NCI-H345 (cell line): ENCODE data around the gene SH3GL3.

Source experiments
- DNase-seq: peaks from one replicate; lab custom pipeline; 2025; lab: John Stamatoyannopoulos, UW

Gene SH3GL3, protein sequence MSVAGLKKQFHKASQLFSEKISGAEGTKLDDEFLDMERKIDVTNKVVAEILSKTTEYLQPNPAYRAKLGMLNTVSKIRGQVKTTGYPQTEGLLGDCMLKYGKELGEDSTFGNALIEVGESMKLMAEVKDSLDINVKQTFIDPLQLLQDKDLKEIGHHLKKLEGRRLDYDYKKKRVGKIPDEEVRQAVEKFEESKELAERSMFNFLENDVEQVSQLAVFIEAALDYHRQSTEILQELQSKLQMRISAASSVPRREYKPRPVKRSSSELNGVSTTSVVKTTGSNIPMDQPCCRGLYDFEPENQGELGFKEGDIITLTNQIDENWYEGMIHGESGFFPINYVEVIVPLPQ

DNA sequence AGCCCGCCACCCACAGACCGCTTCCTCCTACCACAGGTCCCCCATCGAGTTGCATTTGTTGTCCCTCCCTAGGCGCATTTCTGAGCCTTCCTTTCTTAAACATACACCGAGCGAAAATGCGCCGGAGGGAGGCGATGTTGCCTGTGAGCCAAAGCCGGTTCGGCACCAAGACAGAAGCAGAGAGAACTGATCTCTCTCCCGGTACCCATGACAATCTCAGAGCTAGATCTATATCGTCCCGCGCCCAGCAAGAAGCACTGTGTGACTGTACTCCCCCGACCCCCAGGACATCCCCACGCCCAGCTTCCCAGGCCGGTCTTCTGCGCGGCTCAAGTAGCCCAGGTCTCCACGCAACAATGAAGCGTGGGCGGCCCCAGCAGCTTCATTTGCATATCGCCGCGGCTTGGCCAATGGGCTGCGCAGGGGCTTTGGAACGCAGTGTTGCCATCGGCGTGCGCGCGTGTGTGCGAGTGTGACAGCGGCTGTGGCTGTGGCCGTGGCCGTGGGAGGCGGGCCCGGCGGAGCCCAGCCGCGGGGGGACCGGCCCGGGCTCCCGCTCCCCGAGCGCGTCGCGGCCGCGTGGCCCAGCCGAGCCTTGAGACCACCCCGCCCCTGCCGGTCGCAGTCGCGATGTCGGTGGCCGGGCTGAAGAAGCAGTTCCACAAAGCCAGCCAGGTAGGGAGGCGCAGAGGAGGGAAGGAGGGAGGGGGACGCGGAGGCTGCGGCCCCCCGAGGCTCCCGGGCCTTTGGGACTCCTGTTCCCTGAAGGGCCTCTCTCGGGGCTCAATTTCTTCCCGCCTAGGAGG lies at the start of gene SH3GL3:
Gene SH3GL3 (plus strand): TSS at position 438 of the 806 bp plus-strand sequence. CDS start 193 bp downstream, at position 631.
- DNase-seq, result no peak

DNA sequence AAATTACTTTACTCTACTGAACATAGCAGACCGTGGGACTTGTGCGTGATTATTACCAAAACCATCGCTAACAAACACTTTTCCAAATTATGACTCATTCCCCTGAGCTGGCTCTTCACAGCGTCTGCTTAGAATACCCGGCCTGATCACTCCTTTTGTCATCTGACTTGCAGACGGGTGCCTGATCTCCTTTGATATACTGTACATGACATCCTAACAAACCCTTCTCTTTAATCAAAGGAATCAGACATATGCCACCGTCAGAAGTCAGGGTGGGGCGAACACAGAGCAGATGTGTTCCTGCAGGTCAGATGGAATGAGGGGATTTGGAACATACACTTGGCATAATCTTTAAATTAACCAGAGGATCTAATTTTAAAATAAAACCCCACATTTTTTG lies 48.5 kb upstream of the SH3GL3 start:
- DNase-seq, result no peak

DNA sequence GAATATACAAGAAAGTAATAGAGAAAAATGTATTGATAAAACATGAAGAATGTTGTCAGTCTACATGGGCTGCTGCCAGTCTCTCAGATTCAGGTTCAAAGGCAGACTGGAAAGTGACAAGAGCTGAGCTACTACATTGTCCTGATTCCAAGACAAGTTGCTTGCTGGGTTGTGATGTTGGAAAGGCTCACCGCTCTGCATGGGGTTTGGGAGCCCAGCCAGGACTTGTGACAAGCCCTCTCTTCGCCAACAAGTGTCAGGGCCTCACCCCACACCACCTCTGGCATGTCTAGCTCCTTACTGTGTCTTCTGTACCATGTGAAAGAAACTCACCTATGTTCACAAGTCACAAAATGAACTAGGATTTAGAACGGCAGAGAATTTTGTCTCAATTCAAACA lies 43.0 kb upstream of the SH3GL3 start:
- no peak for DNase-seq

DNA sequence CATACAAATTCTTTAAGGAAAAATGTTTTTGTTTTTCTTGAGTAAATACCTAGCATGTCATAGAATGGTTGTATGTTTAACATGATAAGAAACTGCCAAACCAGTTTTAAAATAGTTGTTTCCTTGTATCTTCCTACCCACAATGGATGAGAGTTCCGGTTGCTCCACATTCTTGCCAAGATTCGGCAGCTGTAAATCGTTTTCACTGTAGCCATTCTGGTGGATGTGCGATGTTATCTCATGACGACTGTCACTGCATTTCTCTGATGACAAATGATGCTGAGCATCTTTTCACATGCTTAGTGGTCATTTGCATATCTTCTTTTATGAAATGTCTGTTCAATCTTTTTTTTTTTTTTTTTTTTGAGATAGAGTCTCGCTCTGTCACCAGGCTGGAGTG lies 36.6 kb upstream of the SH3GL3 start:
- DNase-seq, result no peak

DNA sequence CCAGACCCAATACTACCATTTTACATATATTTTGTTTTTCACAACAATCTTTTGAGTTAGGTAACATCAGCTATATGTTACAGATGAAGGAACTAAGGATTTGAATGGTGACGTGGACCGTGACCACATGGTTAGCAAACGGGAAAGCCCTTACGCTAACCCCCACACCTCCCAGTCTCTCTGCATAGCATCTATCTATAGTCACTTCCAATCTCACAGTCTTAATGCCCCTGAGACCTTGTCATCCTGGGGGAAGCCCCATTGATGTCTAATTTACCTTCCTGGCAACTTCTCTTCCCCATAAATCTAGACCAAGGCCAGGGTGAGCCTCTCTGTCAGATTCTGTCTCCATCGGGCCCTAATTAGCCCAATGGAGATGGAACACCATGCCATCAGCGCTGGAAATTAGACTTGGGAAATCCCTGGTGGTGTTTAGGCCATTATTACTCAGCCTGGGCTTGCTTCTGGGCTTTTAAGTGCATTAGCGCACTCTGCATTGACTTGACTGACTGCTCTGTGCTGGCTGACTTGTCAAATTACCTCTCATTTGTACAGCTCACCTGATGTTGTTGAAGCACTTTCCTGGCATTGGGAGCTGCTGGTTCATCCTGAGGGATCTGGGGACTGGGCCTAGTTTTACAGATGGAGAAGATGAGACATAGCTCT lies 34.0 kb upstream of the SH3GL3 start:
- DNase-seq, result no peak

DNA sequence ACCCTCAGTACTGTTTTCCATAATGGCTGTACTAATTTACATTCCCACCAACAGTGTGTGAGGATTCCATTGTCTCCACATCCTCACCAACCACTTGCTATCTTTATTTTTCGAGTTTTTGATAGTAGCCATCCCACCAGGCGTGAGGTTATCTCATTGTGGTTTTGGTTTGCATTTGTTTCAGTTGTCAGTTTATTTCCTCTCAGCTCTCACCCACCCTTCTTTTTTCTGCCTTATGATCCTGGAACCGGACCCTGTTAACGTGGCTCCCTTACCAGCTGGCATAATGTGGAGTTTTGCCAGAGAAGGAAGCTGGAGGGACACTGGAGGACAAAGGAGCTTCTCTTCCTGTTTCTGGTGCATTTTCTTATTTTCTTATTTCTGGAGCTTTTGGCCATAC lies 25.1 kb upstream of the SH3GL3 start:
- DNase-seq, result no peak

DNA sequence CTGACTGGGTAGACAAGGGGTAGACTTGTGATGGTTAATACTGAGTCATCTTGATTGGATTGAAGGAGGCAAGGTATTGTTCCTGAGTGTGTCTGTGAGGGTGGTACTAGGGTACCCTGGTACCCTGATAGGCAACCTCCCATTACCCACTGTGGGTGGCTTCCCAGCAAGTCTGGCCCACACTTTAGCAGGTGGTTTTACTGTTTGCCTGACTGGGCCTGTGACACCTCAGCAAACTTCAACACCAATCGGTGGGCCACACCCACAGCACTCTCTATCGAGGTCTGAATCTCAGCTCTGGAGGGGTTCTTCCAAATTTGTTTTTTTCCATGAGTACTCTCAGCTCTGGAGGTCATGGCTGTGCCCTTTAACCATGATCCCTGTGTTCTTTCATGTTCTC lies 24.6 kb upstream of the SH3GL3 start:
- DNase-seq, result no peak

DNA sequence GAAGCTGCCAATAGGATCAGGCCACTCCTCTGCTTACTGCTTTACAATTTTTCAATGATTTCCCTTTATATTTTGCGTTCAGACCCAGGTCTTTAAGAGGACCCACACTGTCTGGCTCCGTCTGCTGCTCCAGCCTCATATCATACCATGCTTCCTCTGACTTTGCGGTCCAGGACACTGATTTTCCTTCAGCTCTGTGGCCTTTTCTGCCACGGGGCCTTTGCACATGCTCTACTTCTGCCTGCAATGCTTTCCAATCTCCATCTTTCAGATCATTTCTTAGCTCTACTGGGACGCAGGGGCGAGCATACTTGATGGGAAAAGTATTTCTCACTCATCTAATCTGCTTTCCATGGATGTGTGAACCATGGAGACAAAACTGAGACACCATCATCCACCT lies 23.0 kb upstream of the SH3GL3 start:
- no peak for DNase-seq

DNA sequence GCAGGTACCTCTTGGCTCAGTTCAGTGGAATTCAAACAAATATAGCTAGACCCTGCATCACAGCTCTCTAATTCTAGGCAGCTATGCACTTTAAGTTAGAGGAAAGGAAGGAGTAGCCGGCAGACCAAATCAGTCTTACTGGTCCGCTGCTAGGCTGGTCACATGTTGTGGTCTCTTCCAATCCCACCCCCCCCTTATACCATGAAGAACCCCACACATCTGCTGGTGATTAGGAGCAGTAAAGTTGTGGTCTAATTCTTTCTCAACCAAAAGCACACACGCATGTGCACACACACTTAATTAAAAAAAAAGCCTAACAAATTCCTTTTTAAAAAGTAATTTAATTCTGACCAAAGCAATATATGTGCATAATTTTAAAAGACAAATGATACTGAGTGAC lies 16.7 kb upstream of the SH3GL3 start:
- no peak for DNase-seq

DNA sequence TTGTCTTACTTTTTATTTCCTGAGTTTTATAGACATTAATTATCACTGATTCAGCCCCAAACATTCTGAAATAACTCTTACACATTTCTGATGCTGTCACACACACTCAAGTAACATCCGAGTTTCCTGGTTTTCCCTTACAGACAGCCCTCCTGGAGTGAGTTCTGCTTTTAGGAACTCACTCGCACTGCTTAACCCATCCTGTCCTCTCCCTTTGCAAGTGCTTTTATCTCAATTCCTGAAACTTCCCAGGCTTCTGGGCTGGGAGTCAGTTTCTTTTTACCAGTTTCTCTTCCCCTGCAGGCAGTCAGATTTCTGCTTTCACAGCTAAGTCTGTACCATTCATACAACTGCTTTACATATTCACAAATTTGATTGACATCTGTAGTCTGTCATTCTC lies 15.6 kb upstream of the SH3GL3 start:
- no peak for DNase-seq

DNA sequence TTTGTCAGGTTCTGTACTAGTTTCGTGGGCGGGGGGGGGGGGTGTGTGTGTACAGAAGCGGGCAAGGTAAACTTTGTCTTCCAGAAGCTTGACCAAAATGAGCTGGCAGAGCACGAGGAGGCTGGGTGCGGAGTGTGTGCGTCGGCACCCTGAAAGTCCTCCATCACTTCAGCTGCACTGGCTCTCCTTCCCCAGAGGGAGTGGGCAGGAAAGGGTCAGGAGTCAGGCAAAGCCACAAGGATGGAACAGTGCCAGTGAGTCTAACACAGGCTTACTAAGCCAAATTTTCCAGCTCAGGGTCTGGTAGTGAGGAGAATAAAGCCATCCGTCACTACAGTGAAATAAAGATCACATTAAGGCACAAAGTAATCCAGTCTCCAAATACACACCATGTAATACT lies 11.9 kb upstream of the SH3GL3 start:
- no peak for DNase-seq

DNA sequence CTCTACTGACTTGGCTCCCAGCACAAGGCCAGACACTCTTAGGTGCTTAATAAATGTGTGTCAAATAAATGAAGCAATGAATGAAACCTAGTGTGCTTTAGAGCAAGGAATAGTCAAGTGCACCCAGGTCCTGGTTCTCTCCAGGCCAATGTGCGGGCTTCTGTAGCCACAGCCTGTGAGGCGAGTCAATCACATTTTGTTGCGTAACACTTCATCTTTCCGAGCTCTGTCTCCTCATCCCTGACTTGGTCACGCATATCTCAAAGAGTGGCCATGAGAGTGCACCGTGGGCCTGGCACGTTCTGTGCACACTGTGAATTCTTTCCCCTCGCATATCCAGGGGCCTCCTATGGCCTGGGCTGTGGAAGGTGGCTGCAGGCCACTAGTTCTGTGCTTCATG lies 11.4 kb upstream of the SH3GL3 start:
- no peak for DNase-seq

DNA sequence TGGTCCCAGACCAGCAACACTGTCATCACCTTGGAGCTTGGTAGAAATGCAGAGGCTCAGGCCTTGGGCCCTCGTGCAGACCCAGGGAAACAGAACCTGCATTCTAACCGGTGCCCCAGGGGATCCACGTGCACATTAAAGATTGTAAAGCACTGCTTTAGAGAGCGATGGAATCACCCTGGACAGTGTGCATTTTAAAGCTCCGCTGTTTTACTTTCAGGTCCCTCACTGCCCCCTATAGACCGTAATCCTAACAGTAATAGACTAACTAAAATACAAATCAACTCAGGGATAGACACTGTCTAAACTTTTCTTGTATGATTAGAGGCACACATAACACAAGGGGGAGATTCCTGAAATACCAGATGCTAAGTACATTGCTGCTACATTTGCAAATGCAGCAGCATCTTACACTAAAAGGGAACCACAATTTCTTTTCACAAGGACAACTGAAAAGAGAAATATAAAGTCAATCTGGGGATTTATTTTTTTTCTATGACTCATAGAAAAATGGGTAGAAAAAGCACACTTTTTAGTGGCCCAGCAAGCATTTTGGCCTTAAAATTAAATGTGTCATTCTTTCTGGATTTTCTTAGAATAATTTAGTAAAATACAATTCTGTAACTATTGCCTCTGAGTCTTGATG lies 10.5 kb upstream of the SH3GL3 start:
- no peak for DNase-seq

DNA sequence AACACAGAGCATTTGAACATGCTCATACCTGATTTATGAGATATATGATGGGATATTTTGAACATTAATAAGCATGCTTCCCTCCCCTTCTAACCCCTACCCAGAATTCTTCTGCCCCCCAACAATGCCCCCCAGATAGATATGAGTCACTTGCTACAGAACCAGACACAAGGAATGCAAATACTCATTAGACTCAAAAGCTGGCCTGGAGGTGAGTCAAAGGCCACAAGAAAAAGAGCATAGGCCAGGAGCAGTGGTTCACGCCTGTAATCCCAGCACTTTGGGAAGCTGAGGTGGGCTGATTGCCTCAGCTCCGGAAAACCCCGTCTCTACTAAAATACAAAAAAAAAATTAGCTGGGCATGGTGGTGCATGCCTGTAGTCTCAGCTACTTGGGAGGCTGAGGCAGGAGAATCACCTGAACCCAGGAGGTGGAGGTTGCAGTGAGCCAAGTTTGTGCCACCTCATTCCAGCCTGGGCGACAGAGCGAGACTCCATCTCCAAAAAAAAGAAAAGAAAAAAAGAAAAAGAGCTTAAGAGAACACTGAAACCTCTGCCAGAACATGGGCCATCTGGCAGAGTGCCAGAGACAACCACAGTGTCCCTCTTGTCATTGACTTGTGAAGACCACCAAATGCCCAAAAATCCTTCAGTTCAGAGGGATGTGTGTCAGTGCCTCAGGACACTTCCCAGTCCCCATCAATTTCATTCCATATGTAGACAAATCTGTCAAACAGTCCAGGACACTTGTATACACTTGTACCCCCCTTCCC lies 3.9 kb upstream of the SH3GL3 start:
- no peak for DNase-seq

DNA sequence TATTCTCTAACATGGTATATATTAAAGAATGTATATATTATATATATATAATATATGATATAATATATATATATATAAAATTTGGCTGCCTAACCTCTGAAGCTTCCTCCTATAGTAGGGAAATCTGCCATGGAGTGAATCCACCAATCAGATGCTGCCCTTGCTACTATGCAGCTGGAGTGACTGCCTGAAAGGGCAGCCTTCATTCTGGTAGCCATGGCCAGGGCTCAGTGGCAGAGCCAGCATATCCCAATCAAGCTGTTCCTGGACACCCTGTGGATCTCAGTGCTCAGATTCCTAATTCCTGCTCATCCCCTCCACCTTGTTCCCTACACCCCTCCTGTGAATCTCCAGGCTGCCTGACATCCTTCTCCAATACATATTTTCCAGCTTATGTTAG lies 2.2 kb upstream of the SH3GL3 start:
- no peak for DNase-seq

DNA sequence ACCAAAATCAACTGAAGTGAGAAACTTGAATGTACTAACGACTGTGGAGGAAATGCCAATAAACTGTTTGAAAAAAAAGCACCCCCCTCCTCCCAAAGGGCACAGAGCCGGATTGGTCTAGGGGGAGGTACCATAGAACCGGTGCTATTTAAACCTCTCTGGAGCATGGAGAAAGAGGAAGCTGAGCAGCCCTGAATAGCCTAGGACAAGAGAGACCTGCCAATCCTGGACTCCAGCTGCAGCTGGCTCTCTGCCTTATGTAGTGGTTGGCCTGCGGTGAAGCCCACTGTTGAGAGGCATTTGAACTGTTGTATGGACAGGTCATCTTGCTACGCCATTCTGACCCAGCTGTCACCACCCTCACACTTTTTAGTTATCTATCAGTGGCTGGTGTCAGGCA lies 1.5 kb upstream of the SH3GL3 start:
- no peak for DNase-seq

DNA sequence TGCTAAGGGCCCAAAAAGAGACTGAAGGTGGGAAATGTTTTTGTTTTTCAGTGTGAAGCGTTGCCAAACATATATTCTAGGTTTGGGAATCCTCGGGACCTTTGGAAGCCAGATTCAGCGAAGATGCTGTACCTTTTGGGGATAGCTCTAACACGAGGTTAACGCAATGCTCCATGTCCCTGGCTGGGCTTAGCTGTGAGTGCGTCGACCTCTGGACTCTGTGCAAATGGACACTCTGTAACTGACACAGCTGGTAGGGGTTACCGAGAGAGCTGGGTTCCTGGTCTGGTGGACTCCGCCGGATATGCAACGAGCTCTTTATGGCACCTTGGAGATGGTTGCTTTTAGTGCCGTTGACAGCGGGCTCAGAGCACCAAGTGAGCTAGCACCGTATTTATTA lies 724 bp upstream of the SH3GL3 start:
- no peak for DNase-seq

DNA sequence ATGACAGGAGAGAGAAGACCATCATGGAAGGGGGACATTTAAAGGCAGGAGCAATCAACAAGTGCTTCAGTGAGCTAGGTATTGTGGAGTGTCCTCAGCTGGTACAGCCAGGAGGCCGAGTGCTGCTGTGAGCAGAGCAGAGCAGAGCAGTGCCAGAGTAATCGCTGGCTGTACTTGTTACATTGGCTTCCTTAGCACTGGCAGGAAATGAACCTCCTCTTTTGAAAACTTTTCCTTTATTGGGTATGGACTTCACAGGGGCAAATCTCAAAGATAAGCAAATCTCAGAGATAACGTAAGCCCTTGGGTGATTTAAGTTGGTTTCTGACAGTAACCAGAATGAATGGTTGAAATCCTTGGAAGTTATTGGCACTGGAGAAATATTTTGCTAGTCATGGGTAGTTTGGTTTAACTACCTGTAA lies 2.1 kb downstream of the SH3GL3 start:
- DNase-seq, result no peak

DNA sequence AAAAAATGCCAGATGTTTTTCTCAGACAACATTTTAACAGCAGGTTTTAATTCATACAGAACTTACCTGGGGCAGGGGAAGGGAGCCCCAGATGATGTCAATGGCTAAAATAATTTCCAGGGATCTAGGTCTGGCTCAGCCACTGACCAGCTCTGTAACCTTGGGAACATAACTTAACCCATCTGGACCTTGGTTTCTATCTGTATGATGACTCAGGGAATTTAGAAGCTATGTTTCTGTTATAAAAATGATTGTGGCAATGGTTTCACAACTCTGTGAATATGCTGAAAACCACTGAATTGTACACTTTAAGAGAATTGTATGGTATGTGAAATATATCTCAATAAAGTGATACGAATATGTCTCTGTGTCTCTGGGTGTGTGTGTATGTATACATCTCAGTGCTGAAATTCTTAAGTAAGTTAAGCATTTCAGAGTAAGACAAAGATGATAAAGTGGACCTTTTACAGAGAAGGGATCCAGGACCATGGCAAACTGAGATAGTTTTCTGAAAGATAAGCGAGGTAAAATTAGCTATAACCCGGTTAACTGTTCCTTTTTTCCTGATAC lies 2.9 kb downstream of the SH3GL3 start:
- no peak for DNase-seq

DNA sequence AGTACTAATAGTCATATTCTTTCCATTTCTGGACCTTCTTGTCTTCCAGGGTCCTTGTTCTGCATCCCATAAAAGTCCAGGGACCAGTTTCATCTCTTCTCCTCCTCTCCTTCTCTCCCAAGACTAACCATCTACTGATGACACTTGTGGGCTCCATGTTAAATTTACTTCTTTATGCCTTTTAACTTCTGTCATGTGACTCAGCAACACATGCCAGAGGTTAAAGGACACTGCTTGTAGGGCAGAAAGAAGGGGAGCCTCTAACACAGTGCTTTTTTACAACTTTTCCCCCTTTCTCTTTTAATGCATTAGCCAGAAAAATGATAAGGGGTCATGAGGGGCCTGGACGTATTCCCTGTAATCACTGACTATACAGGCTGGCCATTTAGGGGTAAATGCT lies 10.0 kb downstream of the SH3GL3 start:
- DNase-seq, result no peak

DNA sequence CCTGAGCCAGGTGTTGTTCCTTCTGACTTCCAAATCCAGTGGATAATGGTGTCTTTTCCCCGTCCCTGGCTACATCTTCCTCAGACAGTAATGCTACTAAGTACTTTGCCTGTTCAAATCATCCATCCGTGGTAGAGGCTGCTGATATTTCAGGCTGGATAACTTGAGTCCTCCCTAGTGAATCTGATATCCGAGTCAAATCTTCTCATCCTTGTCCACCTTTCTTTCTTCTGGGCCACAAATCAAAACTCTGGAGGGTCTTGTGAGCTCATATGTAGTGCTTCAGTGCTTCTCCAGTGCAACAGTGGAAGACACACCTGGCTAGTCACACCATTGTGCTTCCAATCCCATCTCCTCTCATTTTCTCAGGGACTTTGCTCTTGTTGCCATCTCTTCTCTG lies 11.2 kb downstream of the SH3GL3 start:
- no peak for DNase-seq
